ENCODE results near the gene YTHDC2.
A peak's percentile ranks its signal among the peaks of the same experiment; 100 is the strongest.

Gene YTHDC2

DNA sequence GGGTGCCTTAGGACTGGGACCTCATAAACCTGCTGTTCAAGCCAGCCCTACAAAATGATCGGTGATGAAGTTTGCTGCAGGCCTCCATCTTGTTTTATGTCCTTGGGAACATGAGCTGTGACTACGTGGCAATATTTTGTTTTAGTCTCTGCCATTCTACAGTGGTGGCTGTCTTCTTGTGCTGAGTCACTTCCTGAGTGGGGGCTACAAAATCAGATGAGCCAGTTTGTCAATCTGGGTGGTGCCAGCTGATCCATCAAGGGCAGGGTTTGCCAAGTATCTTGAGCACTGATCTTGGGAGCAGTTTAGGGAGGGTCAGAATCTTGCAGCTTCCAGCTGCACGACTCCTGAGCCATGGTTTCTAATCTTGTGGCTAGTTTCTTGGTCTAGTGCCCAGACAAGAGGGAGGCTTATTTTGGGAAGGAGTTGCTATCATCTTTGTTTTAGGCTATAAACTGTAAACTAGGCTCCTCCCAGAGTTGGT lies 94.7 kb downstream of the YTHDC2 start:
- DNase-seq (ENCODE audit: insufficient read length, low spot score) (no peak), FAIRE-seq (no peak)
- no peak for TF ChIP-seq PAX5 (IDR thresholded peaks at IDR 0.05; ENCODE audit: insufficient read depth, low read length, severe bottlenecking)
- no peak for TF ChIP-seq POLR2AphosphoS5 (IDR thresholded peaks at IDR 0.05; ENCODE audit: low read depth, low read length)
- TF ChIP-seq SPI1 (IDR thresholded peaks at IDR 0.05; ENCODE audit: low read depth, low read length) = no peak
- TF ChIP-seq TAF1 (IDR thresholded peaks at IDR 0.05; ENCODE audit: low read depth, low read length) = no peak
- no peak for TF ChIP-seq POLR2A (IDR thresholded peaks at IDR 0.05; ENCODE audit: low read depth, low read length)
- no peak for TF ChIP-seq POU2F2 (IDR thresholded peaks at IDR 0.05; ENCODE audit: low read depth, low read length)

DNA sequence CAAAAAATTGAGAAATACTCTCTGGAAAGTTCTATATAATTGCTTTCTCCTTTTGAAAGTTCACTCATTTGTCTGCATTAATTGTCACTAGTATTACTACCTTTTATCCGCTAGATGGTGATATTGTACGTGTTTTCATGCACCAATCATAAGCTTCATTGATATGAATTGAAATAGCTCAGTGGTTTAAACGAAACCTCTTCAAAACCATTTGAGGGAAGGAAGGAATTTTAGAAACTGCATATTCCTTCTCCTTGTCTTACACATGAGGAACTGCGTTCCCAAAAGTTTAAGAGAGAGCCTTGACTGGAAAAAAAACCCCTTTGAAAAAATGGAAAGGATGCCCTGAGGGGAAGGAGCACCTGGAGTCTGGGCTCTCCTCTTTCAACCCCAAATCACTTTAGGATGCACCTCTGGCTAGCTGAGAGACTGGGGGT lies 98.6 kb downstream of the YTHDC2 start:
- FAIRE-seq (peak; percentile 80), DNase-seq (ENCODE audit: insufficient read length, low spot score) (no peak)
- no peak for TF ChIP-seq POLR2A (IDR thresholded peaks at IDR 0.05; ENCODE audit: low read depth, low read length)
- TF ChIP-seq PAX5 (IDR thresholded peaks at IDR 0.05; ENCODE audit: insufficient read depth, low read length, severe bottlenecking) = no peak
- no peak for TF ChIP-seq POLR2AphosphoS5 (IDR thresholded peaks at IDR 0.05; ENCODE audit: low read depth, low read length)
- no peak for TF ChIP-seq TAF1 (IDR thresholded peaks at IDR 0.05; ENCODE audit: low read depth, low read length)
- TF ChIP-seq POU2F2 (IDR thresholded peaks at IDR 0.05; ENCODE audit: low read depth, low read length) = no peak
- no peak for TF ChIP-seq SPI1 (IDR thresholded peaks at IDR 0.05; ENCODE audit: low read depth, low read length)

DNA sequence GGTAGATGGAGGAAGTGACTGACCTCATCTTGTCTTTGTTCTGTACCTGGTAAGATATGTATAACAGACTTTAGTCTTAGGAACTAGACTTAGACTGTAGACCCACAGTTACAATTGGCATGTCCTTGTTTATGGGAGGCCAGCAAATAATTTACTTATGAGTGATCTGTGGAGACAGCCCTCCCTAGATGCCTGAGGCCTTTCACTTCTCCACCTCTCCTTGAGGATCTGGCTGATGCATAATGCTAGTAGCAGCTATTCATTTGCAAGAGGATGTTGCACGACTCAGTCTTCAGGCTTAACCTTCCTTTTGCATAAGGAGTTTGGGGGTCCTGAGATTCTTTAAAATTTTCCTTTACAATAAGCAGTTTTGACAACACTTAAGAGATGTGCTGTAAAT lies 100.7 kb downstream of the YTHDC2 start:
- FAIRE-seq = no peak
- DNase-seq (ENCODE audit: insufficient read length, low spot score) = no peak
- TF ChIP-seq POU2F2 (IDR thresholded peaks at IDR 0.05; ENCODE audit: low read depth, low read length) (no peak), TAF1 (IDR thresholded peaks at IDR 0.05; ENCODE audit: low read depth, low read length) (no peak), SPI1 (IDR thresholded peaks at IDR 0.05; ENCODE audit: low read depth, low read length) (no peak), POLR2AphosphoS5 (IDR thresholded peaks at IDR 0.05; ENCODE audit: low read depth, low read length) (no peak), PAX5 (IDR thresholded peaks at IDR 0.05; ENCODE audit: insufficient read depth, low read length, severe bottlenecking) (no peak), POLR2A (IDR thresholded peaks at IDR 0.05; ENCODE audit: low read depth, low read length) (no peak)

DNA sequence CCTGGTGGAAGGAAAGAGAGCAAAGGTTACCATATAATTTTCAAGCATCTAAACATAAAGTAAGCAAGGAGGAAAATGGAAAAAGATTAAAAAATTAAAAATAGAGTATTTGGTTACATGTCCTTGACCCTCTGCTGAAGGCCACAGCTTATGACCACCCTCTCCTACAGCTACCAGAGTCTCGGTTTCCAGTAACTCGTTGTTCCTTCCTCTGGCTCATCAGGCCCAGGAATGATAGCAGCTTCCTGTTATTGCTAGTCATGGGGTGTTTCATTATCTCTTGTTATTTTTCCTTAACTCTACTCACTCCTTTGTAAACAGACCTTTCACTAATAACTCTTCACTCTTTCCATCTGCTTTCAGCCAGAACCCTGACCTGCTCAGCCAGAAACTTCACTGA lies 102.2 kb downstream of the YTHDC2 start:
- FAIRE-seq = no peak
- no peak for DNase-seq (ENCODE audit: insufficient read length, low spot score)
- no peak for TF ChIP-seq PAX5 (IDR thresholded peaks at IDR 0.05; ENCODE audit: insufficient read depth, low read length, severe bottlenecking)
- no peak for TF ChIP-seq POU2F2 (IDR thresholded peaks at IDR 0.05; ENCODE audit: low read depth, low read length)
- TF ChIP-seq TAF1 (IDR thresholded peaks at IDR 0.05; ENCODE audit: low read depth, low read length) = no peak
- TF ChIP-seq SPI1 (IDR thresholded peaks at IDR 0.05; ENCODE audit: low read depth, low read length) = no peak
- TF ChIP-seq POLR2AphosphoS5 (IDR thresholded peaks at IDR 0.05; ENCODE audit: low read depth, low read length) = no peak
- TF ChIP-seq POLR2A (IDR thresholded peaks at IDR 0.05; ENCODE audit: low read depth, low read length) = no peak

DNA sequence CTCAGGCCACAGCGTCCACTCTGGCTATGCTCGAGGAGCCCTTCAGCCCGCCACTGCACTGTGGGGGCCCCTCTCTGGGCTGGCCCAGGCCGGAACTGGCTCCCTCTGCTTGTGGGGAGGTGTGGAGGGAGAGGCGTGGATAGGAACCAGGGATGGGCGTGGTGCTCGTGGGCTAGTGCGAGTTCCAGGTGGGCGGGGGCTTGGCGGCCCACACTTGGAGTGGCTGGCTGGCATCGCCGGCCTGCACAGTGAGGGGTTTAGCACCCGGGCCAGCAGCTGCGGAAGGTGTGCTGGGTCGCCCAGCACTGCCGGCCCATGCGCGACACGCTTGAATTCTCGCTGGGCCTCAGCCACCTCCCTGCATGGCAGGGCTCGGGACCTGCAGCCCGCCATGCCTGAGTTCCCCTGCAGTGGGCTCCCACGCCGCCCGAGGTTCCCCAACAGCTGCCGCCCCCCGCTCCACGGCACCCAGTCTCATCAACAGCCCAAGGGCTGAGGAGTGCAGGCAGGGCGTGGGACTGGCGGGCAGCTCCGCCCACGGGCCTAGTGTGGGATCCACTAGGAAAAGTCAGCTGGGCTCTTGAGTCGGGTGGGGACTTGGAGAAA lies 103.8 kb downstream of the YTHDC2 start:
- TF ChIP-seq TAF1 (IDR thresholded peaks at IDR 0.05; ENCODE audit: low read depth, low read length) (no peak), SPI1 (IDR thresholded peaks at IDR 0.05; ENCODE audit: low read depth, low read length) (no peak), POU2F2 (IDR thresholded peaks at IDR 0.05; ENCODE audit: low read depth, low read length) (no peak), POLR2A (IDR thresholded peaks at IDR 0.05; ENCODE audit: low read depth, low read length) (no peak), PAX5 (IDR thresholded peaks at IDR 0.05; ENCODE audit: insufficient read depth, low read length, severe bottlenecking) (no peak), POLR2AphosphoS5 (IDR thresholded peaks at IDR 0.05; ENCODE audit: low read depth, low read length) (no peak)
- FAIRE-seq = no peak

DNA sequence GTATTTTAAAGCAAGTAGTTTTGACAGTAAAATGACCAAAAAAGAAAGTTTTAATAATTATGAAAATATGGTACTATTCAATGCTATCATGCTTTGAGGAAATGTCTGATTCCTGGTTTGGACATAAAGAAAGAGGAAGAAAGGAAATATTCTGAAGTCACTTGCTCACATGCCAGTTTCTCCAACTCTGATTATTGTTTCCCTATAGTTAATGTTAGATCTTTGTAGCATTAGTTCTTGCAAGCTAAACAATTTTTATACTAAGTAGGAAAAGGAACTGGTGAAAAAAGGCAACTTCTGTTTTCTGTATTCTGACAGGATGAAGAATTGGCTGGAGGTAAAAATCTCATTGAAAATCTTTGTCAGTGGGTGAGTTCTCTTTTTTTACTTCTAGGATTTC lies 119.5 kb downstream of the YTHDC2 start:
- TF ChIP-seq PAX5 (IDR thresholded peaks at IDR 0.05; ENCODE audit: insufficient read depth, low read length, severe bottlenecking) (no peak), POLR2AphosphoS5 (IDR thresholded peaks at IDR 0.05; ENCODE audit: low read depth, low read length) (no peak), POLR2A (IDR thresholded peaks at IDR 0.05; ENCODE audit: low read depth, low read length) (no peak), SPI1 (IDR thresholded peaks at IDR 0.05; ENCODE audit: low read depth, low read length) (no peak), POU2F2 (IDR thresholded peaks at IDR 0.05; ENCODE audit: low read depth, low read length) (no peak), TAF1 (IDR thresholded peaks at IDR 0.05; ENCODE audit: low read depth, low read length) (no peak)
- FAIRE-seq = no peak
- DNase-seq (ENCODE audit: insufficient read length, low spot score) = no peak

More for the DNA sequence above, 103.8 kb downstream of the YTHDC2 start:
- no peak for DNase-seq (ENCODE audit: insufficient read length, low spot score)

DNA sequence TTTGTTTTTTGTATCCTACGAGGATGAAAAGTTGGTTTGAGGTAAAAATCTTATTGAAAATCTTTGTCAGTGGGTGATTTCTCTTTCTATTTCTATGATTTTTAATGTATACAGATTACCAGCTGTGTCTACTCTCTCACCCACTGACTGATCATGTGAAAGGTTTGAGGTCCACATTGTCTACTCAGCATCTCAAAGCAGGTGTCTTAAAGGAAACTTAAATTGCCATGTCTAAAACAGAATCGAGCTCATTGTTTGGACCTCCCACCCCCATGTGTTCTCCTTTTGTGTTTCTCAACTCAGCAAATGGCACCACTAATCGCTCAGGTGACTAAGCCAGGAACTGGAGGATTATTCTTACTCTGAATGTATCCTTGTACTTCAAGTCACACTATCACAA lies 121.5 kb downstream of the YTHDC2 start:
- no peak for DNase-seq (ENCODE audit: insufficient read length, low spot score)
- no peak for FAIRE-seq

DNA sequence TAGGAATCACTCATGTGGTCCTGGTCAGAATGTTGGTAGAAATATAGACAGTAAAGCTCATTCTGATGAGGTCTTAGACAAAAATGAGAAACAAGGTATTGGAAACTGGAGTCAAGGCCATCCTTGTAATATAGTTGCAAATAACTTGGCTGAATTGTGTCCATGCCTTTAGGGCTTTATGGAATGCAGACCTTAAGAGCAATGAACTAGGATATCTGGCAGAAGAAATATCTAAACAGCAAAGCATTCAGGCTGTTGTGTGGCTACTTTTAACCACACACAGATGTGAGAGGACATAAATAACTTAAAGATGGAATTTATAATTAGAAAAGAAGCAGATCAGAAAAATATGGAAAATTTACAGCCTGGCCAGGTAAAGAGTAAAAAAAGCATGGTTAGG lies 128.2 kb downstream of the YTHDC2 start:
- DNase-seq (ENCODE audit: insufficient read length, low spot score) = no peak
- FAIRE-seq = no peak
- TF ChIP-seq PAX5 (IDR thresholded peaks at IDR 0.05; ENCODE audit: insufficient read depth, low read length, severe bottlenecking) (no peak), TAF1 (IDR thresholded peaks at IDR 0.05; ENCODE audit: low read depth, low read length) (no peak), SPI1 (IDR thresholded peaks at IDR 0.05; ENCODE audit: low read depth, low read length) (no peak), POU2F2 (IDR thresholded peaks at IDR 0.05; ENCODE audit: low read depth, low read length) (no peak), POLR2AphosphoS5 (IDR thresholded peaks at IDR 0.05; ENCODE audit: low read depth, low read length) (no peak), POLR2A (IDR thresholded peaks at IDR 0.05; ENCODE audit: low read depth, low read length) (no peak)

More for the DNA sequence above, 121.5 kb downstream of the YTHDC2 start:
- TF ChIP-seq SPI1 (IDR thresholded peaks at IDR 0.05; ENCODE audit: low read depth, low read length) = no peak
- TF ChIP-seq POU2F2 (IDR thresholded peaks at IDR 0.05; ENCODE audit: low read depth, low read length) = no peak
- TF ChIP-seq PAX5 (IDR thresholded peaks at IDR 0.05; ENCODE audit: insufficient read depth, low read length, severe bottlenecking) = no peak
- no peak for TF ChIP-seq TAF1 (IDR thresholded peaks at IDR 0.05; ENCODE audit: low read depth, low read length)
- TF ChIP-seq POLR2A (IDR thresholded peaks at IDR 0.05; ENCODE audit: low read depth, low read length) = no peak
- no peak for TF ChIP-seq POLR2AphosphoS5 (IDR thresholded peaks at IDR 0.05; ENCODE audit: low read depth, low read length)

All from GM12891 (cell line).